Psoas muscle (tissue), 8 donors: ENCODE measurements around the gene CXCR1. TPM values are rescaled to one million over a fixed set of nuclear protein-coding genes. Genes with fewer than 3 reads are reported as not detected.

Experiments used
- ATAC-seq, 4 donors: fragments of 200-7000 bp; cut with Tn5 transposase; one replicate each; pipeline ENCODE4 v1.9.1; 2020; ENCODE audit warnings: moderate library complexity in 3 of 4, mild to moderate bottlenecking in 2 of 4
- DNase-seq, 2 donors: peaks; one replicate each; pipeline ENCODE4 v3.0.0-alpha.2; 2020
- H3K27ac ChIP-seq: fragments of 200-600 bp; one replicate; pipeline ENCODE4 v1.8.0; 2022
- H3K27me3 ChIP-seq, 3 donors: fragments of 200-600 bp in 1 of 3; one replicate each; pipeline versions ENCODE4 v1.6.1 to v1.8.0; 2013 to 2022; ENCODE audit warnings: low read length in 2 of 3, mild to moderate bottlenecking in 2 of 3, moderate library complexity in 1 of 3; ENCODE audit not compliant: insufficient read depth in 3 of 3
- H3K36me3 ChIP-seq, 2 donors: fragments of 200-600 bp in 1 of 2; one replicate each; pipeline versions ENCODE4 v1.6.1 to v1.8.0; 2013 to 2022; ENCODE audit warnings: low read depth in 1 of 2, mild to moderate bottlenecking in 1 of 2, moderate library complexity in 1 of 2; ENCODE audit not compliant: insufficient read depth in 1 of 2
- H3K4me1 ChIP-seq: fragments of 200-600 bp; one replicate; pipeline ENCODE4 v1.8.0; 2022
- H3K4me3 ChIP-seq: fragments of 200-600 bp; one replicate; pipeline ENCODE4 v1.8.0; 2022; ENCODE audit warnings: mild to moderate bottlenecking
- H3K9me3 ChIP-seq: fragments of 200-600 bp; one replicate; pipeline ENCODE4 v1.8.0; 2022
- WGBS, 3 donors: extraction: QIAGEN DNeasy Blood & Tissue Kit; methylation state at CpG; one replicate each; pipeline versions ENCODE4 v1.1.6 to v1.1.7; 2013; 5-methylcytosine and 5-hydroxymethylcytosine counted together
- intact Hi-C, 2 donors: fragments of 100-400 bp; cut with DNase I; formaldehyde crosslinking; loops; one replicate each; pipeline versions ENCODE4 v1.11.0 to v1.14.2; 2022
- polyA plus RNA-seq, 3 donors: library from polyadenylated mRNA; stranded (reverse); fragments of 200-250 nt; gene quantifications; one replicate each; pipeline ENCODE4 v1.2.3, GENCODE V29; 2013
- total RNA-seq, 4 donors: library from RNA; stranded (reverse); fragmentation: NEBNext Ultra II Directional in 2 of 4; extraction: Animal tissue kit (Norgen Biotek cat#: 25700) in 2 of 4; gene quantifications; one replicate each; pipeline versions ENCODE4 v1.2.1 to v1.2.4, GENCODE V29; 2021 to 2023
- TF ChIP-seq, protein P1 (sequence below): fragments of 200-600 bp; IDR thresholded peaks from one replicate; pipeline ENCODE4 v1.8.0; 2022; ENCODE audit warnings: antibody characterized with exemption
- donor health status: healthy with polysubstance abuse.
- donor health status: DM: no; HTN: no; CAD: no; lungs with moderate emphysema.
- donor health status: Bipolar disorder and iron deficiency.
- donor health status: healthy.
- donor health status: DM: yes; HTN: yes; CAD: no.
- donor health status: DM: no; HTN: no; CAD: no.
- donor health status: DM: no; HTN: no; CAD: no.
- donor health status: DM: yes; HTN: yes; CAD: no.

Gene CXCR1
- total and polyA plus RNA-seq, 7 donors = 0.10 to 0.96 (median 0.69) TPM; not detected in 2

DNA sequence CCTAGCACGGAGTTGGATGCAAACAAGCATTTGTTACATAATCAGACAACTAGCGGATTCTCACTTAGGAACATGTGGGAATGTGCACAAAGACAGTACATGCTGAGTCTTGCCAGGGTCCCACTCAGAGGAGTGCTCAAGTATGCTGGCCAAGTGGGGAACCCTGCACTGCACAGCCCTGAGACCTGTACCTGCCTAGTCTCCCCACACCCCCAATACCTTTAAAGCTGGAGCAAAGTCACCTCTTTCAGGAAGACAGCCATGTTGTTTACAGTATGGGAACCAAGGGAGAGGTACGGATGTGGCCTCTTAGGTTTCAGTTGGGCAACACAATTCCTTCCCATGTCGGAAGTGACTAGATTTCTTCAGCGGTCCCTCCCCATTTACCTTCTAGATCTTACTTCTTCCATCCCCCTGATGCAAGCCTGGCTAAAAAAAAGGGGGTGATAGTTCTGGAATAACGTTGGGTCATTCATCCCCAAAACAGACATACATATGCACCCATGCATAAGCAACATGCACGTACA lies 10.7 kb downstream of the CXCR1 start:
- no peak for ATAC-seq
- no peaks in the 10 kb centered on the region for H3K4me1 ChIP-seq
- no peaks in the 10 kb centered on the region for H3K9me3 ChIP-seq
- DNase-seq = no peak
- 79 to 90% (median 85%) methylated on average over 7 of the region's 7 CpGs for WGBS, 3 donors
- intact Hi-C loops = no loop called here
- H3K27ac ChIP-seq = no peak overlapping the region
- TF ChIP-seq, protein P1, sequence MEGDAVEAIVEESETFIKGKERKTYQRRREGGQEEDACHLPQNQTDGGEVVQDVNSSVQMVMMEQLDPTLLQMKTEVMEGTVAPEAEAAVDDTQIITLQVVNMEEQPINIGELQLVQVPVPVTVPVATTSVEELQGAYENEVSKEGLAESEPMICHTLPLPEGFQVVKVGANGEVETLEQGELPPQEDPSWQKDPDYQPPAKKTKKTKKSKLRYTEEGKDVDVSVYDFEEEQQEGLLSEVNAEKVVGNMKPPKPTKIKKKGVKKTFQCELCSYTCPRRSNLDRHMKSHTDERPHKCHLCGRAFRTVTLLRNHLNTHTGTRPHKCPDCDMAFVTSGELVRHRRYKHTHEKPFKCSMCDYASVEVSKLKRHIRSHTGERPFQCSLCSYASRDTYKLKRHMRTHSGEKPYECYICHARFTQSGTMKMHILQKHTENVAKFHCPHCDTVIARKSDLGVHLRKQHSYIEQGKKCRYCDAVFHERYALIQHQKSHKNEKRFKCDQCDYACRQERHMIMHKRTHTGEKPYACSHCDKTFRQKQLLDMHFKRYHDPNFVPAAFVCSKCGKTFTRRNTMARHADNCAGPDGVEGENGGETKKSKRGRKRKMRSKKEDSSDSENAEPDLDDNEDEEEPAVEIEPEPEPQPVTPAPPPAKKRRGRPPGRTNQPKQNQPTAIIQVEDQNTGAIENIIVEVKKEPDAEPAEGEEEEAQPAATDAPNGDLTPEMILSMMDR = no peak
- H3K36me3 ChIP-seq = no peaks in the 10 kb centered on the region
- H3K4me3 ChIP-seq = no peak overlapping the region
- H3K27me3 ChIP-seq = no peaks in the 10 kb centered on the region

DNA sequence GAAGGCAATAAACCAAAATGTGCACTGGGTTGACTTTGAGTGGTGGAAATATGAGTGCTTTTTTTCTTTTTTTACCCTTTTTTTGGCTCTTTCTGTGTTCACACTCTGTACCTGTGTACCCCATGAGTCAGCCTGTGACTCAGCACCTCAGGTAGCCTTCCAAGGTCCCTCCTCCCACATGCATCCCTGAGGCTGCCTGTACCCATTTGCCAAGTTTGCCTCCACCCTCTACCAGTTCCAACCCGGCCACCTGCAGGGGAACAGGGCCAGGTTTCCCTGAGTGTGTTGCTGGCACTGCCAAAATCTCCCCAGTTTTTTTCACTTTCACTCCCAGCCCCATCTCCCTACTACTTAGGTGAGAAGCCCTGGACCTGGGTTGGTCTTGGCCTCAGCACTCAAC lies 14.0 kb downstream of the CXCR1 start:
- DNase-seq = no peak
- WGBS, 3 donors = 31 to 59% (median 38%) methylated on average over 1 of the region's 1 CpG
- Histone ChIP-seq H3K9me3 (no peaks in the 10 kb centered on the region), H3K27ac (no peak overlapping the region), H3K4me1 (no peaks in the 10 kb centered on the region), H3K27me3 (no peaks in the 10 kb centered on the region), H3K36me3 (no peaks in the 10 kb centered on the region), H3K4me3 (no peak overlapping the region)
- intact Hi-C loops = no loop called here
- TF ChIP-seq, protein P1 = no peak
- no peak for ATAC-seq

DNA sequence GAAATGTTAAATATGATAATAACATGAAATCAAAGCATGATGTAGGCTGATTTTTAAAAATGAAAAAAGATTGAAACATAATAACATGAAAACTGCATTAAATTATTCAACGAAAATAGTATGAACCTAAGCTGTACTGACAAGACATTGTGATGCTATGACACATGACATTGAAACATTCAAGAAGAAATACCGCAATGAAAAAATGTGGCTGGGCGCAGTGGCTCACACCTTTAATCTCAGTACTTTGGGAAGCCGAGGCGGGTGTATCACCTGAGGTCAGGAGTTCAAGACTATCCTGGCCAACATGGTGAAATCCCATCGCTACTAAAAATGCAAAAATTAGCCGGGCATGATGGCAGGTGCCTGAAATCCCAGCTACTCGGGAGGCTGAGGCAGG lies 14.6 kb downstream of the CXCR1 start:
- no peak overlapping the region for H3K4me3 ChIP-seq
- DNase-seq (no peak), ATAC-seq (no peak)
- H3K27me3 ChIP-seq = no peaks in the 10 kb centered on the region
- no peaks in the 10 kb centered on the region for H3K36me3 ChIP-seq
- no peak overlapping the region for H3K27ac ChIP-seq
- WGBS, 3 donors = 91 to 93% (median 93%) methylated on average over 8 of the region's 8 CpGs
- H3K4me1 ChIP-seq = no peaks in the 10 kb centered on the region
- intact Hi-C loops = no loop called here
- TF ChIP-seq, protein P1 = no peak
- H3K9me3 ChIP-seq = no peaks in the 10 kb centered on the region

DNA sequence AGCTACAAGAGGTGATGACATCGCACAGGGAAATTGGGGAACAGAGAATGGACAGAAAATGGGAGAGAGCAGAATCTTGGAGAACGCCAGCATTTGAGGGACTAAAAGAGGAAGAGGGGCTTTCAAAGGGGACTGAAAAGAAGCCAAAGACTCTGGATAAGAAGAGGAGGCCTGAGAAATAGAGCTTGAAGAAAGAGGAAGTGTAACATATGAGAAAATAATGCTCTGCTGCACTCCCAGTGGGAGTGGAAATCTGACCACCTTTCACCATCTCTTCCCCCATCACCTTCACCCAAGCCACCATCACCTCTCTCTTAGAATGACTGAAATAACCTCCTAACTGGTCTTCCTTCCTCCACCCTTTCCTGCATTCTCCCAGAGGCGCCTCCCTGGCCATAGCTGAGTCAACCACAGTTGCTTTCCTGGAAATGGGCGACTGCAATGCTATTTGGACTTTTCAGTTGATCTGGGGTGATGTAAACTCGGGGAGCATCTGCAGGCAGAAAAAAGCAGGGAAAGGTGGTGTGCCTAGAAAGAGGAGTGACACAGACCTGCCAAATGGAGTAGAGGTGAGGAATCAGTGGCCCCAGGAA lies 16.8 kb downstream of the CXCR1 start:
- no peaks in the 10 kb centered on the region for H3K9me3 ChIP-seq
- 76 to 83% (median 78%) methylated on average over 5 of the region's 5 CpGs for WGBS, 3 donors
- no peaks in the 10 kb centered on the region for H3K27me3 ChIP-seq
- no peak overlapping the region for H3K27ac ChIP-seq
- no peak for DNase-seq
- no peaks in the 10 kb centered on the region for H3K4me1 ChIP-seq
- H3K4me3 ChIP-seq = no peak overlapping the region
- TF ChIP-seq, protein P1 = no peak
- intact Hi-C loops = no loop called here
- no peaks in the 10 kb centered on the region for H3K36me3 ChIP-seq
- ATAC-seq = no peak

DNA sequence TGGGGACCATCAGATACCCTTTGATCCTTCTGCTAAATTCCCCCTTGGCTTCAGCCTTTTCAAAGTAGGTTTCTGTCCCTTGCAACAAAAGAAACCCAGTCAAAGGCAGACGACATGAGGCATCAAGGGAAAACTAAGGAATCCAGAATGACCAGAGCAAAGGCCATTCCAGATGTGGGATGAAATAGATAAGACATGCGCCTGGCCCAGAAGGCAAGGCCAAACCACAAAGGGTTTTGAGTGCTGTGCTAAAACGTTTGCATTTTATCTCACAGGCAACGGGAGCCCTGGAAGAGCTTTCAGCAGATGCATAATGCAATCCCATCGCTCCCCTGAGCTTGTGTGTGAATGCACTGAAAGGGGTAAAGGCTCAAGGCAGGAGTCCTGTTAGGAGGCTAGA lies 17.7 kb downstream of the CXCR1 start:
- Histone ChIP-seq H3K27ac (no peak overlapping the region), H3K9me3 (no peaks in the 10 kb centered on the region), H3K27me3 (no peaks in the 10 kb centered on the region), H3K36me3 (no peaks in the 10 kb centered on the region), H3K4me1 (no peaks in the 10 kb centered on the region), H3K4me3 (no peak overlapping the region)
- no peak for DNase-seq
- WGBS, 3 donors = 61 to 66% (median 64%) methylated on average over 5 of the region's 5 CpGs
- intact Hi-C loops = no loop called here
- TF ChIP-seq, protein P1 = no peak
- ATAC-seq = no peak
